H9 (cell line): ENCODE results near the gene MAP3K5. TPM values are rescaled to one million over a fixed set of nuclear protein-coding genes. Genes with fewer than 3 reads are reported as not detected.

Experiments used
- DNase-seq: peaks from one replicate; pipeline ENCODE4 v3.0.0-alpha.2; 2017
- H2AFZ ChIP-seq: one replicate; pipeline ENCODE4 v1.6.1; 2013; ENCODE audit warnings: mild to moderate bottlenecking, low read length, control low read depth, moderate library complexity
- H2AK5ac ChIP-seq: 2 replicates; pipeline ENCODE4 v1.6.1; 2013; ENCODE audit warnings: low read length, control low read depth, mixed read lengths; ENCODE audit not compliant: insufficient read length
- H2BK120ac ChIP-seq: one replicate; pipeline ENCODE4 v1.6.1; 2013; ENCODE audit warnings: low read depth, mild to moderate bottlenecking, low read length, control low read depth, inconsistent platforms; ENCODE audit not compliant: poor library complexity, severe bottlenecking
- H2BK12ac ChIP-seq: 2 replicates; pipeline ENCODE4 v1.6.1; 2013; ENCODE audit warnings: low read length, control low read depth, mixed read lengths, low read depth; ENCODE audit not compliant: insufficient read length
- H2BK15ac ChIP-seq: 2 replicates; pipeline ENCODE4 v1.6.1; 2013; ENCODE audit warnings: low read depth, low read length, control low read depth
- H2BK20ac ChIP-seq: one replicate; pipeline ENCODE4 v1.6.1; 2013; ENCODE audit warnings: low read depth, mild to moderate bottlenecking, low read length, control low read depth, inconsistent platforms; ENCODE audit not compliant: poor library complexity, severe bottlenecking
- H2BK5ac ChIP-seq: 2 replicates; pipeline ENCODE4 v1.6.1; 2013; ENCODE audit warnings: low read length, control low read depth, mixed read lengths; ENCODE audit not compliant: insufficient read length
- H3K14ac ChIP-seq: 2 replicates; pipeline ENCODE4 v1.6.1; 2013; ENCODE audit warnings: low read length, control low read depth; ENCODE audit not compliant: insufficient read depth
- H3K18ac ChIP-seq: 2 replicates; pipeline ENCODE4 v1.6.1; 2013; ENCODE audit warnings: low read depth, mild to moderate bottlenecking, mixed read lengths, low read length, control low read depth; ENCODE audit not compliant: insufficient read length
- H3K23ac ChIP-seq: 2 replicates; pipeline ENCODE4 v1.6.1; 2013; ENCODE audit warnings: low read length, control low read depth, mixed read lengths, low read depth; ENCODE audit not compliant: insufficient read length
- H3K23me2 ChIP-seq: 2 replicates; pipeline ENCODE4 v1.6.1; 2013; ENCODE audit warnings: low read depth, mild to moderate bottlenecking, mixed read lengths, low read length, control low read depth; ENCODE audit not compliant: insufficient read length, poor library complexity, severe bottlenecking
- H3K27ac ChIP-seq: 2 replicates; pipeline ENCODE4 v1.5.1; 2013; ENCODE audit warnings: low read length, control low read depth, mixed read lengths, low read depth; ENCODE audit not compliant: insufficient read length
- H3K27me3 ChIP-seq: 2 replicates; pipeline ENCODE4 v1.6.1; 2013; ENCODE audit warnings: low read length, control low read depth, inconsistent platforms; ENCODE audit not compliant: insufficient read depth
- H3K4ac ChIP-seq: 2 replicates; pipeline ENCODE4 v1.6.1; 2013; ENCODE audit warnings: low read depth, mild to moderate bottlenecking, control low read depth, inconsistent platforms, low read length, moderate library complexity
- H3K4me1 ChIP-seq: 2 replicates; pipeline ENCODE4 v1.6.1; 2013; ENCODE audit warnings: low read length, control low read depth, inconsistent platforms; ENCODE audit not compliant: insufficient read depth
- H3K4me2 ChIP-seq: 2 replicates; pipeline ENCODE4 v1.6.1; 2013; ENCODE audit warnings: low read length, control low read depth, mixed read lengths; ENCODE audit not compliant: insufficient read length, insufficient read depth
- H3K56ac ChIP-seq: 2 replicates; pipeline ENCODE4 v1.6.1; 2013; ENCODE audit warnings: low read depth, mild to moderate bottlenecking, mixed read lengths, low read length, control low read depth; ENCODE audit not compliant: insufficient read length
- H3K79me1 ChIP-seq: 2 replicates; pipeline ENCODE4 v1.6.1; 2013; ENCODE audit warnings: low read depth, mild to moderate bottlenecking, moderate library complexity, low read length, control low read depth, inconsistent platforms; ENCODE audit not compliant: insufficient read depth, poor library complexity, severe bottlenecking
- H3K79me2 ChIP-seq: 2 replicates; pipeline ENCODE4 v1.6.1; 2013; ENCODE audit warnings: low read length, control low read depth, inconsistent platforms; ENCODE audit not compliant: insufficient read depth
- H3K9ac ChIP-seq: 2 replicates; pipeline ENCODE4 v1.6.1; 2013; ENCODE audit warnings: low read length, control low read depth, mixed read lengths; ENCODE audit not compliant: insufficient read length; ENCODE audit errors: extremely low read depth
- H3K9me3 ChIP-seq: one replicate; pipeline ENCODE4 v1.6.1; 2013; ENCODE audit warnings: low read depth, low read length, inconsistent platforms; ENCODE audit not compliant: control insufficient read depth
- H3T11ph ChIP-seq: one replicate; pipeline ENCODE4 v1.6.1; 2013; ENCODE audit warnings: mild to moderate bottlenecking, low read length, control low read depth, inconsistent platforms
- H4K20me1 ChIP-seq: one replicate; pipeline ENCODE4 v1.6.1; 2013; ENCODE audit not compliant: control insufficient read depth, insufficient read length, insufficient read depth
- H4K5ac ChIP-seq: 2 replicates; pipeline ENCODE4 v1.6.1; 2013; ENCODE audit warnings: low read depth, mild to moderate bottlenecking, mixed read lengths, low read length, control low read depth; ENCODE audit not compliant: insufficient read length
- H4K8ac ChIP-seq: replicated peaks from 2 replicates; pipeline ENCODE4 v1.6.1; 2013; ENCODE audit warnings: low read length, control low read depth, mixed read lengths, low read depth; ENCODE audit not compliant: insufficient read length
- H4K91ac ChIP-seq: 2 replicates; pipeline ENCODE4 v1.6.1; 2013; ENCODE audit warnings: low read depth, mild to moderate bottlenecking, moderate library complexity, mixed read lengths, low read length, control low read depth; ENCODE audit not compliant: insufficient read length
- H3K27ac Mint-ChIP-seq, 3 experiments: 2 replicates in 2 of 3; 3 replicates in 1 of 3; pipeline ENCODE4 v1.8.0; 2020 to 2021; ENCODE audit warnings: mixed read lengths in 3 of 3, mild to moderate bottlenecking in 1 of 3, moderate library complexity in 1 of 3
- H3K27me3 Mint-ChIP-seq: 2 replicates; pipeline ENCODE4 v1.8.0; 2021; ENCODE audit warnings: low read depth, mild to moderate bottlenecking, moderate library complexity, mixed read lengths
- H3K36me3 Mint-ChIP-seq, 3 experiments: 2 replicates in 2 of 3; 3 replicates in 1 of 3; pipeline ENCODE4 v1.8.0; 2020 to 2021; ENCODE audit warnings: low read depth in 3 of 3, mixed read lengths in 3 of 3; ENCODE audit not compliant: insufficient read depth in 1 of 3
- H3K4me1 Mint-ChIP-seq, 2 experiments: 2 replicates each; pipeline ENCODE4 v1.8.0; 2020; ENCODE audit warnings: mixed read lengths in 2 of 2
- H3K4me3 Mint-ChIP-seq, 2 experiments: 2 replicates in 1 of 2; 3 replicates in 1 of 2; pipeline ENCODE4 v1.8.0; 2020 to 2021; ENCODE audit warnings: mild to moderate bottlenecking in 2 of 2, mixed read lengths in 2 of 2, moderate library complexity in 1 of 2
- H3K9me3 Mint-ChIP-seq, 2 experiments: 2 replicates in 1 of 2; 3 replicates in 1 of 2; pipeline ENCODE4 v1.8.0; 2020; ENCODE audit warnings: mild to moderate bottlenecking in 2 of 2, mixed read lengths in 2 of 2, moderate library complexity in 1 of 2
- CTCF ChIP-seq: fragments of 200-600 bp; sonication (generic); conservative IDR thresholded peaks from 3 replicates; pipeline ENCODE4 v1.8.0; 2021; ENCODE audit warnings: antibody characterized with exemption, mild to moderate bottlenecking
- WGBS: extraction: QIAGEN DNeasy Blood & Tissue Kit; methylation state at CpG from one replicate; pipeline ENCODE4 v1.1.7; 2013; ENCODE audit warnings: missing lambda C conversion rate, low lambda C conversion rate, mixed read lengths; ENCODE audit not compliant: insufficient read length; ENCODE audit errors: extremely low coverage; 5-methylcytosine and 5-hydroxymethylcytosine counted together
- total RNA-seq: library from RNA; stranded (reverse); gene quantifications from 2 replicates; pipeline ENCODE4 v1.2.1, GENCODE V29; 2021

The MAP3K5 gene
- total RNA-seq, 1 experiment from 2014 or later, result 1.6 TPM

- H2AK5ac ChIP-seq, result no peak overlapping the region
- H2BK20ac ChIP-seq, result no peak overlapping the region
- Mint-ChIP-seq H3K36me3 (peaks cover 2 to 12% (median 7%) of the 10 kb centered on the region in 3 experiments; a peak in 5 of 7 replicates), H3K4me1 (peaks cover 0 to 3% of the 10 kb centered on the region in 2 experiments; a peak in 1 of 4 replicates), H3K9me3 (peaks cover 6 to 7% of the 10 kb centered on the region in 2 experiments; a peak in 4 of 5 replicates), H3K4me3 (no peak overlapping the region), H3K27me3 (no peaks in the 10 kb centered on the region; the same call in 1 of the 2 replicates), H3K27ac (no peak overlapping the region)
- no peaks in the 10 kb centered on the region for H3K4me1 ChIP-seq
- no peak overlapping the region for H4K5ac ChIP-seq
- no peaks in the 10 kb centered on the region for H3K79me2 ChIP-seq
- no peak overlapping the region for H2AFZ ChIP-seq
- H3K56ac ChIP-seq, result no peak overlapping the region
- no peak overlapping the region for H3K27ac ChIP-seq
- no peak overlapping the region for H3K4ac ChIP-seq
- no peak for DNase-seq
- no peak overlapping the region for H2BK120ac ChIP-seq
- no peak overlapping the region for H3T11ph ChIP-seq
- no peak overlapping the region for H3K9ac ChIP-seq
- WGBS, result no CpG with 5 or more reads among the region's 2 CpGs
- no peaks in the 10 kb centered on the region for H3K27me3 ChIP-seq
- no peak overlapping the region for H3K4me2 ChIP-seq
- H2BK12ac ChIP-seq, result no peak overlapping the region
- H3K79me1 ChIP-seq, result no peaks in the 10 kb centered on the region
- H3K9me3 ChIP-seq, result no peaks in the 10 kb centered on the region
- H2BK15ac ChIP-seq, result no peak overlapping the region
- H3K18ac ChIP-seq, result no peak overlapping the region
- no peak overlapping the region for H4K91ac ChIP-seq
- no peak overlapping the region for H4K8ac ChIP-seq
- no peaks in the 10 kb centered on the region for H4K20me1 ChIP-seq
- H3K23ac ChIP-seq, result no peak overlapping the region
- no peak overlapping the region for H3K14ac ChIP-seq
- H2BK5ac ChIP-seq, result no peak overlapping the region
- TF ChIP-seq CTCF, result no peak
- no peaks in the 10 kb centered on the region for H3K23me2 ChIP-seq
Observed at GRCh38 chr6:136579800-136580199, 212.5 kb downstream of the MAP3K5 start.
